HG03025 (cell line): Measurements from ENCODE around the gene PKDCC.

Experiments
- ATAC-seq: cut with Tn5 transposase; IDR thresholded peaks from one replicate; pipeline ENCODE4 v1.9.1; 2021; ENCODE audit warnings: mild to moderate bottlenecking, moderate library complexity; ENCODE audit not compliant: unreplicated experiment, low FRiP score

Gene PKDCC

GRCh38 chr2:42102024-42102590, 54.3 kb downstream of the PKDCC start:
- peak; percentile 46 for ATAC-seq

GRCh38 chr2:42102591-42103450, 55.0 kb downstream of the PKDCC start:
- ATAC-seq: no peak

GRCh38 chr2:42103829-42104228, 56.0 kb downstream of the PKDCC start:
- no peak for ATAC-seq

GRCh38 chr2:42104621-42105020, 56.8 kb downstream of the PKDCC start:
- no peak for ATAC-seq

- ATAC-seq: peak; percentile 41
Observed at GRCh38 chr2:42105330-42106256, 57.8 kb downstream of the PKDCC start.

GRCh38 chr2:42106257-42106816, 58.5 kb downstream of the PKDCC start:
- ATAC-seq: no peak

- ATAC-seq: no peak
Observed at GRCh38 chr2:42107249-42108042, 59.6 kb downstream of the PKDCC start.
